ENCODE data around the gene GNB1L.

Gene GNB1L

DNA sequence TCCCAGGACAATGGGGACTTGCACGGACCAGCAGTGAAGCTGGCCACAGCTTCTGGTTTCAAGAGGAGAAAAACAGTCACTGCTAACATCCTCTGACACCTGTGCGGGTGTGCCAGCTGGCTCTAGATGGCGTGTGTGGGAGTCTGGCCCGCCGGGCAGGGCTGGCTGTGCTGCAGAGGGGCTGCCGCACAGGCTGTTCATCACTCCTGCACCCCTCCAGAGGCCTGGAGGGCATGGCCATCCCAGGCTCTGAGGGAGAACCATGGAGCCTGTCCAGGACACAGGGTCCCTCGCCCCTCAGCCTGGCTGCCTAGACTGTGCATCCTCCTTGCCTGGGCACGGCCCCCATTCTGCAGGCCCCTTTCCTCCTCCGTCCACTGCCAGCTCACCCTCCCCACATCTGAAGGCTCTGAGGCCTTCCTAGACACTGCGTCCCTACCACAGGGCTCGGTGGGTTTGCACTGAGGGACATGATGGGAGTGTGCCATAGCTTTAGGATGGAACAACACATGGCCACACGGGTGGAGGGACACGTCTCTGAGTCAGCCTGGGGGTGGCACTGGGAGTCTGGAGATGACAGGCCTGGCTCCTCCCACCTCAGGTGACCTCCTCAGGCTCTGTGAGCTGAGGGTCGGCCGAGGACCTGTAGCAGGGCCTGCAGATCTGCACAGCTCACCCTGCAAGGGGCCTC lies 42.1 kb upstream of the GNB1L start:
- Histone ChIP-seq H3K27ac (no peak overlapping the region), H3K27me3 (no peaks in the 10 kb centered on the region), H3K36me3 (peaks cover 47% of the 10 kb centered on the region), H3K4me3 (ENCODE audit: low read depth in 1 of 2, low read length in 1 of 2) (no peak overlapping the region), H3K9me3 (no peaks in the 10 kb centered on the region), H3K4me1 (ENCODE audit: control insufficient read depth in 1 of 2, insufficient read depth in 1 of 2, low read depth in 1 of 2, low read length in 1 of 2) (peaks cover 5 to 6% of the 10 kb centered on the region in 2 experiments)
- TF ChIP-seq, protein P1, sequence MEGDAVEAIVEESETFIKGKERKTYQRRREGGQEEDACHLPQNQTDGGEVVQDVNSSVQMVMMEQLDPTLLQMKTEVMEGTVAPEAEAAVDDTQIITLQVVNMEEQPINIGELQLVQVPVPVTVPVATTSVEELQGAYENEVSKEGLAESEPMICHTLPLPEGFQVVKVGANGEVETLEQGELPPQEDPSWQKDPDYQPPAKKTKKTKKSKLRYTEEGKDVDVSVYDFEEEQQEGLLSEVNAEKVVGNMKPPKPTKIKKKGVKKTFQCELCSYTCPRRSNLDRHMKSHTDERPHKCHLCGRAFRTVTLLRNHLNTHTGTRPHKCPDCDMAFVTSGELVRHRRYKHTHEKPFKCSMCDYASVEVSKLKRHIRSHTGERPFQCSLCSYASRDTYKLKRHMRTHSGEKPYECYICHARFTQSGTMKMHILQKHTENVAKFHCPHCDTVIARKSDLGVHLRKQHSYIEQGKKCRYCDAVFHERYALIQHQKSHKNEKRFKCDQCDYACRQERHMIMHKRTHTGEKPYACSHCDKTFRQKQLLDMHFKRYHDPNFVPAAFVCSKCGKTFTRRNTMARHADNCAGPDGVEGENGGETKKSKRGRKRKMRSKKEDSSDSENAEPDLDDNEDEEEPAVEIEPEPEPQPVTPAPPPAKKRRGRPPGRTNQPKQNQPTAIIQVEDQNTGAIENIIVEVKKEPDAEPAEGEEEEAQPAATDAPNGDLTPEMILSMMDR (IDR thresholded peaks at IDR 0.05) = no peak

DNA sequence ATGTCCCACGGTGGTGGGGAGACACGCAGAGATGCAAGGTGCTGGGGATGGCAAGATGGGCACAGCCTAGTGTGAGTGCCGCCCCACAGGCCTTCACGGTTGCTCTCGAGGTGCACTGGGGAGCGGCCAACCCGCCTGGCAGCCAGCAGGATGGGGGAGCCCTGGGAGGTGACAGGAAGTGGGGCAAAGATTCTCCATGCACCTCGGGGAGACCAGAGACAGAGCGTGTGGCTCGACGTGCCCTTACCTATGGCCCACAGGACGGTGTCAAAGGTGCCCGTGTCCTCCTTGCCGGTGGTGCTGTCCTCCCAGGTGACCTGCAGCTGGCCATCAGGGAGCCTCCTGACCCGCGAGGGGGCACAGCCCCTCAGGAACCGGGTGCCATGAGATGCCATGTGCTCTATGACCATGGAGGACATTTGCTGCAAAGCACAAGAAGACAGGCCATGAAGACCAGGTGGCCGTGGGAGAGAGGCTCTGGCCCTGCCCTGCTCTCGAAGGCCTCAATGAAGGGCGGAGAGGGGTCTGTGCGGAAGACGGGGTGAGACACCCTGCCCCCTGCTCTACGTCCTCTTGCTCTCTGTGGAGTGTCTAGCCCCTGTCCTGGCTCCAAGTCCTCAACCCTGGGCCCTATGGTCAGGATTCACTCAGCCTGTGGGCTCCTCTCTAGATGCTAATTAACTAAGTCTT lies 40.6 kb upstream of the GNB1L start:
- peaks cover 19 to 20% of the 10 kb centered on the region in 2 experiments for H3K4me1 ChIP-seq (ENCODE audit: control insufficient read depth in 1 of 2, insufficient read depth in 1 of 2, low read depth in 1 of 2, low read length in 1 of 2)
- H3K27ac ChIP-seq = no peak overlapping the region
- H3K9me3 ChIP-seq = no peaks in the 10 kb centered on the region
- H3K4me3 ChIP-seq (ENCODE audit: low read depth in 1 of 2, low read length in 1 of 2) = no peak overlapping the region
- H3K36me3 ChIP-seq = peaks cover 35% of the 10 kb centered on the region
- H3K27me3 ChIP-seq = no peaks in the 10 kb centered on the region
- TF ChIP-seq, protein P1 (IDR thresholded peaks at IDR 0.05) = no peak

DNA sequence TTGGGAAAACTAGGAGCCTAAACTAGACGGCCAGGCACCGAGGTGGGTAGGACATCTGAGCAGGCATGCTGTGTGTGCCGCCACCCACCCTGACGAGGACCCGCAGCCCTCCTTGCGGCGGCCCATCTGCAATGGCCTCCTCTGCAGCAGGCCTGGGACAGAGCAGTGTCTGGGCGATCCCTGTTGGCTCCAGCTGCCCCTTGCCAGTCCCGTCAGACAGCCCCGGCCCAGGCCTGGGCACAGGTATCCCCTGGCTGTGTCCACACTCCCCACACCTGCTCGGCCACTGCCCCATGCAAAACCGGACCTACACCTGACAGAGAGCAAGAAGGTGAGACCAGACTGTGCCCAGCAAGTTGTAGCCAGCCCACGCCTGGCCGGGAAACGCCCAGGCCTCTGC lies 38.7 kb upstream of the GNB1L start:
- Histone ChIP-seq H3K4me3 (ENCODE audit: low read depth in 1 of 2, low read length in 1 of 2) (no peak overlapping the region), H3K4me1 (ENCODE audit: control insufficient read depth in 1 of 2, insufficient read depth in 1 of 2, low read depth in 1 of 2, low read length in 1 of 2) (peaks cover 19 to 21% of the 10 kb centered on the region in 2 experiments), H3K9me3 (no peaks in the 10 kb centered on the region), H3K27me3 (no peaks in the 10 kb centered on the region), H3K36me3 (peaks cover 28% of the 10 kb centered on the region), H3K27ac (no peak overlapping the region)
- TF ChIP-seq, protein P1 (IDR thresholded peaks at IDR 0.05) = no peak

DNA sequence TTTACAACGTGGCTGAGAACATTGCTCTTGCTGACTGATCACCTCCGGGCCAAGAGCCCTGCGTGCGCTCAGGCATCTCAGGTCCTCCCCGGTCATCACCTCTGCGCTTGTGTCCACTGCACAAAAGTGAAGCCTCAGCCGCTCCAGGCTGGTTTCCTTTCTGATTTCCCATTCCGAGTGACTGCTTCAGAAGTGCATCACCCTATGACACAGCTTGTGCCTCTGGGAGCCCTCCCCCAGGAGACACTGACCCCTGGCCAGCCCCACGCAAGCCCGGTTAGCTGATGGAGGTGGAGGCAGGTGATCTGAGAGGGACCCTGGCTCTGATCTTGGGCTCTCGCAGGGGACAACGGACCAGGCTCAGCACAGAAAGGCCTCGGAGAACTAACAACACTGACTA lies 38.3 kb upstream of the GNB1L start:
- TF ChIP-seq, protein P1 (IDR thresholded peaks at IDR 0.05) = no peak
- Histone ChIP-seq H3K4me3 (ENCODE audit: low read depth in 1 of 2, low read length in 1 of 2) (no peak overlapping the region), H3K36me3 (peaks cover 24% of the 10 kb centered on the region), H3K27me3 (no peaks in the 10 kb centered on the region), H3K9me3 (no peaks in the 10 kb centered on the region), H3K4me1 (ENCODE audit: control insufficient read depth in 1 of 2, insufficient read depth in 1 of 2, low read depth in 1 of 2, low read length in 1 of 2) (peaks cover 23 to 25% of the 10 kb centered on the region in 2 experiments), H3K27ac (no peak overlapping the region)

DNA sequence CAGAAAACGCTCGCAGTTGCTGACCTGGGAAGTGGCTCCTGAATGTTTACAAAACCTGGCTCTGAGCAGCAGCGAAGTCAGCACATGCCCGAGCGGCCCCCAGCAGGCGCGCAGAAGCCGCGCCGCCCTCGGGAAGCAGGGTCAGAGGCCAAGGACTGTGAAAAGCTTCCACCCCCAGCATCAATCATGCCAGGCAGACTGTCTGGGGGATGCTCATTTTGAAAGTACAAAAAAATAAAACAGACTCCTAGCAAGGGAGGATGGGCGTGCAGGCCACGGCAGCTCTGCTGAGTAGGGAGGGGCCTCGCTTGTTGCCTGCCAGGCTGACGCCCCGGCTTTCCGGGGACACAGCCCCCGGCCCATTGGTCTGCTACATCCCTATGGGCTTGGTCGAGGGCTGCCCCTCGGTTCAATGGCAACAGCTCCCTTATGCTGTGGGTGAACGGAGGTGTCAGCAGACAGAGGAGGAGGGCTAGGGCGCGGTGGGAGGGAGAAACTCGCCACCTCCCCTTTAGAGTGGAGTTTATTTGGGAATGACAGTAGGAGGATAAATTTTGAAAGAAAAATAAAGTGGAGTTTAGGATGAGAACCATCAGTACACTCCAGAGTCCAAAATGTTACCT lies 37.7 kb upstream of the GNB1L start:
- TF ChIP-seq, protein P1 (IDR thresholded peaks at IDR 0.05) = no peak
- H3K27ac ChIP-seq = peak overlapping the region; percentile 72
- no peaks in the 10 kb centered on the region for H3K27me3 ChIP-seq
- H3K36me3 ChIP-seq = peaks cover 19% of the 10 kb centered on the region
- peaks cover 28 to 31% of the 10 kb centered on the region in 2 experiments for H3K4me1 ChIP-seq (ENCODE audit: control insufficient read depth in 1 of 2, insufficient read depth in 1 of 2, low read depth in 1 of 2, low read length in 1 of 2)
- no peaks in the 10 kb centered on the region for H3K9me3 ChIP-seq
- H3K4me3 ChIP-seq (ENCODE audit: low read depth in 1 of 2, low read length in 1 of 2) = peak overlapping the region; percentile 34 to 56
